H4 (cell line): ENCODE measurements around the gene MAN1B1. TPM values are rescaled to one million over a fixed set of nuclear protein-coding genes. Genes with fewer than 3 reads are reported as not detected.
"Not testable (repeated sequence)": the region's sequence is repeated elsewhere in the genome, so short reads cannot be mapped to it uniquely, and the experiment has no call there.

ENCODE experiments used
- DNase-seq: peaks from one replicate; pipeline ENCODE4 v3.0.0-alpha.2; 2015; ENCODE audit warnings: low spot score
- total RNA-seq: library from RNA; depleted of rRNA; stranded (reverse); fragments of >200 nt; shearing (Covaris generic); gene quantifications from 2 replicates; pipeline ENCODE4 v1.2.3, GENCODE V29; 2014

The MAN1B1 gene
- total RNA-seq, 1 experiment from 2014 or later: 38.6 TPM

DNA sequence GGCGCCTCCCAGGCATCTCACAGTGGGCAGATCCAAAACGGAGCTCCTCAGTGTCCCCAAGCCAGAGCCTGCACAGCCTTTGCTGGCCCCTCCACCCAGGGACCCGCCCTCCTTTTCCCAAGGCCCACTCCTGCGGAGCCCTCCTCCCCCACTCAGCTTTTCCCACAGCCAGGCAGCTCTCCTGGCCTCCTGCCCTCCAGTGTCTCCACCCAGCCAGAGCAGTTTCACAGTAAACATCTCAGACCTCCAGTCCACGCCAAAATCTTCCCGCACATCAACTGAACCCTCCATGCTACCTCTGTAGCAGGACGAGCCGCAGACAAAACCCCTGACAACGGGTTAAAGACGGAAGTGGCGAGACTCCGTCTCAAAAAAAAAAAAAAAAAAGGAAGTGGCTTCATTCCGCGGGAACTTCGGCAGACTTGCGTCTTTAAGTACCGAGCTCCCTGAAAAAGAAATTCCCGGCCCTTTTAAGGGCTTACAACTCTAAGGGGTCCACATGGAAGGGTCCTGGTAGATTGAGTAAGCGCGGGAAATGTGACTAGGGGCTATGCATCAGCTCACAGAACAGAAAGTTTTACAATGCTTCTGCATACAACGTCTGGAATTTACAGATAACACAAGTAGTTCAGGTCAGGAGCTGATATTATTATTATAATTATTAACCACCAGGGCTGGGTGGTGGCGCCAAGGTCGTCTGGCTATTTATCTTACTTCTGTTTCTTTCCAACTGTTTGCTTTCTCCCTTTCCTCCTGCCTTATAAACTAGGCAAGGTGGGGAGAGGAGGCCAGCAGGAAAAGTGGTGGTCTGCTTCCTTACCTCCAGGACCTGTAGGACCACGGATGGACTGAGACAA, 40.7 kb downstream of the MAN1B1 start:
- no peak for DNase-seq

DNA sequence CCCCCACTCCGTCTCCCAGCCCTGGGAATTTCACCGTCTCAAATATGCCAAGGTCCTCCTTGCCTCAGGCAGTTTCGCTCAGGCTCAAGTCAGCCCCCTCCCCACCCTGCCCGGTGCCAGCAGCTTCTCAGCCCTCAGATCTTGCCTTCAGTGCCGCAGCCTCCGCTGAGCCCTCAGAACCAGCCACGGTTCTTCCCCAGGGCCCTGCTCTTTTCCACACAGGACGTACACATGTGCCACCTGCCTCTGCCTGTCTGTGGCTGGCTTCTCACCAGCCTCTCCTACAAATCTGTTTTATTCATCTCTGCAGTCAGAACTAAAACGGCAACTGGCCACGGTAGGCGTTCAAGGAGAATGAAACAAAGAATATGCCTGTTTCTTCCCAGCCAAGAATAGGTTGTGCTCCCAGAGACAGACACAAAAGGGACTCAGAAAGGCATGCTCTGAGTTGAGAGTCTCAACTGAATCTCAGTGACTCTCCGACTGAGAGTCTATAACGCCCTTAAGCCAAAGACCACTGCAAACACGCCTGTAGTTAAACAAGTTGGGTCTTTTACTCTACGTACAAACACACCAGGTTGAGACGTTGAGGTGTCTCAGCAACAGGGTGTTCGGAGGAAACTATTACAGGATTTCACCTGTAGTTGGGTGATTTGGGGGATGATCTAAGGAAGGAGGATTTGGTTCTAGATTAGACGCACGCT, 41.5 kb downstream of the MAN1B1 start:
- no peak for DNase-seq

DNA sequence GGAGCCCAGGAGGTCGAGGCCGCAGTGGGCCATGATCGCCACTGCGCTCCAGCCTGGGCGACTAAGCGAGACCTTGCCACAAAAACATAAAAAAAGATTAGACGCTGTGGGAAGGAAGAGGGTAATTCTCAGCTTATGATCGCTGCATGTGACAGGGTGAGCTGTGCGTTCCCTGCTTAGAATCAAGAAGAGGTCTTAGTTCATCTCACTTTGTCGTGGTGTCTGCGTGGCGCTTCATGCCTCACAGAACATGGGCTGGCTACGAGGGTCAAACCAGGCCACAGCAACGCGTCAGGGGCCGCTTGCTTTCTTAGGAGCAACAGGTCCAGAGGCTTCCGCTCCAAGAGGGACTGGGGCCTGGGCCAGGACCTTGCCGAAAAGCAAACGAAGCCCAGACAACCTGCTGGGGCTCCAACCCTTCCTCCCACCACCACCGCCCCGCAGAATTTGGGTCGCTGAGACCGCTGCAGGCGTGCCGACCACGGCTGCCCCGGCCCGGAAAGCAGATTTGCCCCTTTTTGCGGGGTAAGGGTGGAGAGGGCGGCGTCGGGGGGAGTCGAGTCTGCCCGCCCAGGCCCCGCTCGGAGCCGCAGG, 42.2 kb downstream of the MAN1B1 start:
- no peak for DNase-seq

DNA sequence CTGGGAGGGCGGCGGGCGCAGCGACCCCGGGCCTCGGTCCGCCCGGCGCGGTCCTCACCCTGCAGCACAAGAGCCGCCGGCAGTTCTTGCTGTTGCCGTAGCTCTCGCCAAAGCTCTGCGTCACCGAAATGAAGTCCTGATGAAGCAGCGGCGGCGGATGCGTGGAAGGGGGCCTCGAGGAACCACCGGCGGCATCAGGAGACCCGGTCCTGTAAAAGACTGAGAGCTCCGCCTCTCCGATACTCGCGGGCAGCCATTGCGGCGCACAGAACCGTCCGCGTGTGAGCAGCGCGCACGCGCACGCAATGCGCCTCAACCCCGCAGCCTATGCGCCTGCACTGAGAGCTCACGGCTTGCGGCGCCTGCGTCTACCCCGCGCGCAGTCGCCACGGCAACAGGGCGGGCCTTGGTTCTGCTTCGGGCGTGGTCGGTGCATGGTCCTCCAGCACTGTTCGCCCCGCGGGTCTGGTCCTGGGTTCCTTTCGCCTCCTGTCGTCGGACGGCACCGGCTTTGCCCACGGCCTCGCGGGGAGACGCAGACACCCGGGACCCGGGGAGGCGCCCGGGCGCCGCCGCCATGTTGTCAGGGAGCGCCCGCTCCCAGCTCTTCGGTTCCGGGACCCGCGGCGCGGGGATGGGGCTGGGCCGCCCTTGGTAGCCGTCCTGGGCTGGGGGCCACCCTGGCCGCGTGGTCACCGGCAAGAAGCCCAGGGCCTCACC, 42.8 kb downstream of the MAN1B1 start:
- DNase-seq: peak; percentile 88

DNA sequence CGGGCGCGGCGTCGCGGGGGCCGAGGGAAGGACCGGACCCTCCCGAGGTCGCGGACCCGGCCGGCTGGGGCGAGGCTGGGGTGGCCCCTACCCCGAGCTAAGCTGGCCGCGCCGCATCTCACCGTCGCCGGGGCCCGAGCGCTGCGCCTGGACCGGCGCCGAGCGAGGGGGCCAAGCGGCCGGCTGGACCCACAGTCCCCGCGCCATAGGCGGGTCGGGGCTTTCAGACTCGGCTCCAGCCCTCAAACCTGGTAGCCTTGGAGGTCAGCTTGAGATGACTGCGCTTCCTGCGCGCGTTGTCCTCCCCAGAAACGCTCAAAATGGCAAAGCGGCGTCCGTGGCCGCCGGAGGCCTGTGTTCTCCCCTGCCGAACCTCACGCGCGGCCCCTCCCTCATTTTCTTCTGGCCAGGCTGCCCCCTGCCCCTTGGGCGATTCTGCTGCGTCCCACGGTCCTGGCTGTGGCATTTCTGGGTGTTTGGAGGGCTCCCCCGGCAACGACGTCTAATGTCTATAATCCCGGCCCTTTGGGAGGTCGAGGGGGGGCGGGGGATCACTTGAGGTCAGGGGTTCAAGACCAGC, 43.5 kb downstream of the MAN1B1 start:
- DNase-seq: no peak

DNA sequence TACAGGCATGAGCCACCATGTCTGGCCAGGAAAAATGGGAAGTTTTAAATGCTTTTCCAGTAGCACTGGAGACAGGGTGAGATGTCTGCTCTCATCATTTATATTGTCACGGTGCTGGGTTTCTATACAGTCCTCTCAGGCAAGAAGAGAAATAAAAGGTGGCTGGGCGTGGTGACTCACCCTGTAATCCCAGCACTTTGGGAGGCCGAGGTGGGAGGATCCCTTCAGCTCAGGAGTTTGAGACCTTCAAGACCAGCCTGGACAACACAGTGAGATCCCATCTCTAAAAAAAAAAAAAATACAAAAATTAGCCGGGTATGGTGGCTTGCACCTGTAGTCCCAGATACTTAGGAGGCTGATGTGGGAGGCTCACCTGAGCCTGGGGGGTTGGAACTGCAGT, 47.4 kb downstream of the MAN1B1 start:
- DNase-seq: no peak

DNA sequence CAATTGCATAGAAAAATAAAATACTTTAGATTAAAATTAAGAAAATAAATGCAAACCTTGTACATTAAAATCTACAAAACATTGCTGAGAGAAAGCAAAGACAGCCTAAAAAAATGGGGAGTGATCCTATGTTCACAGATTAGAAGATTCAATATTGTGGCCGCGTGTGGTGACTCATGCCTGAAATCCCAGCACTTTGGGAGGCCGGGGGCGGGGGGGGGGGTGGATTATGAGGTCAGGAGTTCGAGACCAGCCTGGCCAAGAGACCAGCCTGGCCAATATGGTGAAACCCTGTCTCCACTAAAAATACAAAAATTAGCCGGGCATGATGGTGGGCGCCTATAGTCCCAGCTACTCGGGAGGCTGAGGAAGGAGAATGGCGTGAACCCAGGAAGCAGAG, 48.4 kb downstream of the MAN1B1 start:
- DNase-seq: not testable (repeated sequence)

DNA sequence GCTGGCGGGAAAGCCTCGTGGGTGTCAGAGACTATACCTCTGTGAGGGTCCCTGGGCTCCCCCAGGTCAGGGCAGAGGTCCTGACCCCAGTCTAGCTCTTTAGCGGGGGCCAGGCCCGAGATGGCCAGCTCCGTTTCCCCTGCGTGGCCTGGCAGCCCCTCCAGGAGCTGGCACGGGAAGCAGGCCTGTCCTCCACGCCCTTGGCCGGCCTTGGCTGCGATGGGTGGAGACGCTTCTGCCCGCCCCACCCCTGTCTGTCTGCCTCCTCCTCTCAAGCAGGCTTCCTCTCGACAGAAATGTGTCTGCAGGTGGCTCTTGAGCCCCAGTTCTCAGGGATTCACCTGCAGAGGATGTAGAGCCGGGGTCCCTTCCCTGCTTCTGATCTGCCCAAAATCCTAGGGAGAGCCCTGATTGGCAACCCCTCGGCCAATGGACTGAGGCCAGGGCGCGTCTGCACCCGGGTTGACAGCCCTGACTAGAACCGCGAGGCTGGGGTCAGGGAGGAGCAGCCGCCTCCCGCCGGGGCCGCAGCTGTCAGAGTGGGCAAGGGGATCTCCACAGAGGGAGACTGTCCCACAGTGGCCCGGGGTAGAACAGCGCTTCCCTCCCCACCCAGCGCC, 49.6 kb downstream of the MAN1B1 start:
- DNase-seq: no peak

DNA sequence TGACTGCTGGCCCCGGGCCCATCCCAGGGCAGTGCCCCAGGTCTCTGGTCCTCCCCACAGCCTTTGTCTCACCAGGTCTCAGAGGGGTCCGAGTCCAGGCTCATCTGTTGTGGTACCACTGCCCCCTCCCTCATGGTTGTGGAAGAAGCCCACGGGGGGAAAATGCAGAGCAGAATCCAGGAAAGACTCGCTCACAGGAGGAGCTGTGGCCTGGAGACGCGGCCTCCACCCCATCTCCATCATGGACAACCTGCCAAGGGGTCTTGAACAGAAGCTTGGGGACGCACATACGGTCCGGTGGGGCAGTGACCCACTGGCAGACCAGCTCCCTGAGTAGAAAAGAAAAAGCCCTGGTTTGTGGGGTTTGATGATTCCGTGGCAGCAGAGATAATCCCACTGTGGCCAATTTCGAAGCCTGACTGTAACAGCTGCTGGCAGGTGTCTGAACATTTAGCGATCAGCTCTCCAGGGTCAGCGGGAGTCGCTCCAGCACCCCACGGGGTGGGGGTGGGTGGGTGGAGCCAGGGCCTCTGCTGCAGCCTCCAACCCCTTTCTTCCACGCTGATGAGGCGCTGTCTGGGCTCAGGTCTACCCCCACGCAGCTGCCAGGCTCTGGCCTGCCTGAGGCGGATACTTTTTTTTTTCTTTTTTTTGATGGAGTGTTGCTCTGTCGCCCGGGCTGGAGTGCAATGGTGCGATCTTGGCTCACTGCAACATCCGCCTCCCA, 50.3 kb downstream of the MAN1B1 start:
- DNase-seq: no peak

DNA sequence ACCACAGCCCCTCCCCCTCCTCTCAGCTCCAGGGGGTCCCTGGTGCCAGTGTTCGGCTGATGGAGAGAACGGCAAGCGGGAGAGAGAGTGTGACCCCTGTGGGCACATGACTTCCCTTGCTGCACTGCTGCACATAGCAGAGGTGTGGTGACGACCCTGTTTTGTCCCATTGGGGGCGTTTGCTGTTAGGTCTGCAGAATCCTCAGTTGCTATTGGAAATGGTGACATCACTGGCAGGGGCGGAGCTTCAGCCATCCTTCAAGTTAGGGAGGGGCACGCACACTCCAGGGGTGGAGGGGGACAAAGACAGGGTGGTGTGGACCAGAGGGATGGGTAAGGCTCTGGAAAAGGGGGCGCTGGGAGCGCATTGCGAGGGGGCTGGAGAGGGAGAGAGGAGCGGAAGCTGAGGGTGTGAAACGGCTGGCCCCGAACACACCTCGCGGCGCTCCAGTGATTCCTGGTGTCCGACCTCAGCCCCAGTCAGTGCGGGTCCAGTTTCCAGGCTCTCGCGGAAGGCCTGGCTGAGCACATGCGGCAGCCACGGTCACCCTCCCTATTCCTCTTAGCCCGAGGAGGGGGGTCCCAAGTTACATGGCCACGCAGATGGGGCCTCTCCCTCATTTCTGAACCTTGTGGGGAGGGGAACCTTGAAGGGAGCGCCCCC, 51.4 kb downstream of the MAN1B1 start:
- no peak for DNase-seq

DNA sequence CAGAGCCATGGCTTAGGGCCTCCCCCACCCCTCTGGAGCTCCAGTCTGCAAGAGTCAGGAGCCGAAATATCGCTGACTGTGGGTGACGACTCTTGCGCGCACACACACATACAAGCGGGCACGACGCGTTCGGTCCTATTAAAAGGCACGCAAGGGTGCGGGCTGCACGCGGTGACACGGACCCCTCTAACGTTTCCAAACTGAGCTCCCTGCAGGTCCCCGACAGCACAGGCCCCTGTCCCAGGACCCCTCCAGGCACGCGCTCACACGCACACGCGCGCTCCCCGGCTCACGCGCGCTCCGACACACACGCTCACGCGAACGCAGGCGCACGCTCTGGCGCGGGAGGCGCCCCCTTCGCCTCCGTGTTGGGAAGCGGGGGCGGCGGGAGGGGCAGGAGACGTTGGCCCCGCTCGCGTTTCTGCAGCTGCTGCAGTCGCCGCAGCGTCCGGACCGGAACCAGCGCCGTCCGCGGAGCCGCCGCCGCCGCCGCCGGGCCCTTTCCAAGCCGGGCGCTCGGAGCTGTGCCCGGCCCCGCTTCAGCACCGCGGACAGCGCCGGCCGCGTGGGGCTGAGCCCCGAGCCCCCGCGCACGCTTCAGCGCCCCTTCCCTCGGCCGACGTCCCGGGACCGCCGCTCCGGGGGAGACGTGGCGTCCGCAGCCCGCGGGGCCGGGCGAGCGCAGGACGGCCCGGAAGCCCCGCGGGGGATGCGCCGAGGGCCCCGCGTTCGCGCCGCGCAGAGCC, 52.1 kb downstream of the MAN1B1 start, which contains the start of gene GRIN1:
Gene GRIN1 (plus strand): TSS at position 433 of the 746 bp plus-strand sequence. CDS start 333 bp downstream, outside the sequence.
- DNase-seq: no peak

DNA sequence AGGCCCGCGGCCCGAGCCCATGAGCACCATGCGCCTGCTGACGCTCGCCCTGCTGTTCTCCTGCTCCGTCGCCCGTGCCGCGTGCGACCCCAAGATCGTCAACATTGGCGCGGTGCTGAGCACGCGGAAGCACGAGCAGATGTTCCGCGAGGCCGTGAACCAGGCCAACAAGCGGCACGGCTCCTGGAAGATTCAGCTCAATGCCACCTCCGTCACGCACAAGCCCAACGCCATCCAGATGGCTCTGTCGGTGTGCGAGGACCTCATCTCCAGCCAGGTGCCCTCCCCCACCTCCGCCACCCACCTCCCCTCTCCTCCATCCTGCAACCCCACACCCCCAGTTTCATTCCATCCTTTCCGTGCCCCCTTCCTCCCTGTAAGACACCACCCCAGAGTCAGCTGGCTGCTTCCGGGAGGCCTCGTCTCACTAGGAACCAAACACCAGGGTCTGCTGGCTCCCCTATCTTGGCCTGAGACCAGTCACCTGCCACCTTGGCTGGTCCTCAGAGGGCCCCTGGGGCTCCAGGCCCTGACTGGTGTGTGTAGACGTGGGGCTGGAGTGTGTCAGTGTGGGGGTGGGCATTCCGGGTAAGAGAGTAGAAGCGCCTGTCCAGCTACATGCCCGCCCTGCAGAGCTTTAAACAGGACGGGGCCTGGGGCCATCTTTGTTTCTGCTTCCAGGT, 52.8 kb downstream of the MAN1B1 start:
- no peak for DNase-seq

DNA sequence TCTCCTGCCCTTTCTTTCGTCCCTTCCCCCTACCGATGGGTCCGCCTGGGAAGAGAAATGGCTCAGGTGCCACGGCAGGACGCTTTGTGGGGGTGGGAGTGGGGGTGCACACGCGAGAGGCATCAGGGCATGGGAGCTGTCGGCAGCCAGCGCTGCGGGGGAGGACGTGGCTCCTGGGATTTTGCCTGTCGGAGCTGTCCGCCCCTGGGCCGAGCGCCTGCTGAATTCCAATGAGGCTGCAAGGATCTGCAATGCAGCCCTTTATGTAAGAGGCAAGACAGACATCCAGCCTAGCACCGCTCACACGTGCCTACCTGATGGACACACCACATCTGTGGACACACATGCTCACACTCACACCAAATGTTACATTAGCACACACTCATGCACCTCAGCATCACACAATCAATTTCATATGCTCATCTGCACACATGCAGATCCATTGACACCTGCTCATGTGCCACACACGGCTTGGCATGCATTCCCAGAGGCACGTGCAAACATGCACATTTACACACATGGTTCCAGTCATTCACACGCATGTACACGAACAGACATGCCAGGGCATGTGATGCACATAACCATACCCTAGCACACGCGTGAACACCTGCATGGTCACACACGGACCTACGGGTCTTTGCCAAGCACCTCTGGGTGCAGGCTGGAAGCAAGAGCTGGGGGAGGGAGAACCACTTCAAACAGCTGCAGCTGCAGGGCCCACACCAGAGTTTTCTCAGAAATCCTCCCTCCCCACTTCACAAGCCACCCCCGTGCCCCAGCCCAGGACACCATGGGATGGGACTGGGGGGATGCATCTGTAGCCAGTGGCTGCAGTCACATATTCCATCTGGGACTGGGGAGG, 53.6 kb downstream of the MAN1B1 start:
- DNase-seq: no peak

DNA sequence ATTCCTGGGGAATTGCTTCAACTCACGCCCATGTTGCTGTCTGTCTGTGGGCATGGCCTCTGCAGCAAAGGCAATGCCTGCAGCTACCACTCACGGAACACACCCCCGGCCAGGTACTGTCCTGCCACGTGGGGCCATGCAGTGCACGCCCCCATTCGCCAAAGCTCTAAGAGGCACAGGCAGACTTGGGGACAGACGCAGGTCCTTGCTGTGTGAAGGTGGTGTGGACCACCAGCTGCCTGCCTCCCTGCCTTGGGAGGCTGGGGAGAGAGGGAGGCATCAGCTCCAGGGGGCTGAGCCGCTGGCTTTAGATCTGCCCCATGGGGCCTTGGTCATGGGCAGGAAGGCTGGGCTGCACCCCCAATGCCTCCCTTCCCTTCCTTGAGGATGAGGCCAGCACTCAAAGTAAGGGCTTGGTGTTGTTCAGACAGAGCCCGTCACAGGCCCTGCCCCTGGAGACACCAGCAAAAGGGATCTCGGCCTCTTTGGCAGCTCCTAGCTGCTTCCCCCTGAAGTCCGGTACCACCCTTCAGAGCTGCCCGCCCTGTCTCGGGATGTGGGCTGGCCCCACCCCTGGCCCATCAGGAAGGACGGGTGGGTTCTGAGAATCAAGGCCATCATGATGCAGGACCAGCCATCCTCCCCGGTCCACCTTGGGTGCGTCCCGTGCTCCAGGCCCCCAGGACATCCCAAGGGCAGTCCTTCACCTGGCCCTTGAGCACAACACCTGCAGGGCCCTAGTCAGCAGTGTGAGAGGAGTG, 54.4 kb downstream of the MAN1B1 start:
- DNase-seq: no peak

DNA sequence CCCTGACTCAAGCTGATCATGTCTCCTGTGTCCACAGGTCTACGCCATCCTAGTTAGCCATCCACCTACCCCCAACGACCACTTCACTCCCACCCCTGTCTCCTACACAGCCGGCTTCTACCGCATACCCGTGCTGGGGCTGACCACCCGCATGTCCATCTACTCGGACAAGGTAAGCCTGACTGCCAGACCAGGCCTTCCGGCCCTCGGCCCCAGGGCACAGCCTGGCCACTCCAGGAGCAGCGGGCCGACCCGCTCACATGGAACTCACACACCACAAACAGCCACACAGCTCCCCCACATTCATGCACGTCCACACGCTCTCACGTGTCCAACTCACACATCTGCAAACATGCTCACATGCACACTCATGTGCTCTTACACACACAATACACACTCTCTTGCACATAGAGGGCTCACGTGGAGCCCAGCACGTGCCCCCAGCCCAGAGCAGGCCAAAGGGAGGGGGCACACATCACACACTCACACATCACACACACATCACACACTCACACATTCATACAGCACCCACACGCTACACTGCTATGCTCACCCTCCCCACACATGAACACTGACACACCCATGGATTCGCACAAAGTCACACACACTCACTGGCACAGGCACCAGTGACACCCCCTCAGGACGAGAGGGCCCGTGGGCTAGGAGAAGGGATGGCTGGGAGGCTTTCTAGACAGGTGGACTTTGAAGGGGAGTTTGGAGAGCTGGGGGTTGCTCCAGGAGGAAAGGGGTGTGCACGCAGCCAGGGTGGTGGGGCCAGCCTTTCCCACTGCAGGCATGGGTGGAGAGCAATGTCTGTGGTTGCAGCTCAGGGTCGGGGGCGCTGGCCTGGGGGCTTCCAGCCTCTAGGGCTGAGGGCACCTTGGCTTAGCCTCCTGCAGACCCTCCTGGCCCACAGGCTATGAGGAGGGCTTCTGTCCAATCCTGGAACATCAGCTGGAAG, 55.5 kb downstream of the MAN1B1 start:
- no peak for DNase-seq

DNA sequence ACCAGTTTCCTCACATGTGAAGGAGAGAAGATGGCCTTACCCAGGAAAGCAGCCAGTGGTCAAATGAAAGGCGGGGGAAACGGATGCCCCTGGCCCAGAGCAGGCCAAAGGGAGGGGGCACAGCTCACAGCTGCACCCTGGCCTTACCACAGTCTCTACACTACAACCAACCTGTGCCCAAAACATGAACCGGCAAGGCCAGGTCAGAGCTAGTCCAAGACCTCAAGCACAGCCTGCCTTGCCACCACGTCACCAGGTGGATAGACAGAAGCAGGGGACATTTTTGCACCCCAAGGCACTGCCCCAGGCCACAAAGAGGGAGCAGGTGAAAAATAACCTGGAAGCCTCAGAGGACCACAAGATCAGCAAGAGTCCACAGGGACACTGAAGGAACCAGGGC, 56.7 kb downstream of the MAN1B1 start:
- no peak for DNase-seq
